A549 (cell line): Measurements from ENCODE around the gene DSCAM. TPM values are rescaled to one million over a fixed set of nuclear protein-coding genes. Genes with fewer than 3 reads are reported as not detected.

Experiments
- ATAC-seq, 2 experiments: fragments of 200-7000 bp in 1 of 2; fragments of >200 bp in 1 of 2; cut with Nextera tagmentation in 1 of 2; cut with Tn5 transposase in 1 of 2; 3 replicates each; pipeline versions ENCODE4 v1.8.0 to v1.9.1; 2018 to 2020; ENCODE audit warnings: mild to moderate bottlenecking in 1 of 2, moderate library complexity in 1 of 2
- CTCF ChIA-PET: fragments of 300-600 bp; sonication (Branson Sonifier 250); formaldehyde crosslinking; extraction: SDS; loops from one replicate; lab custom pipeline; 2021; ENCODE audit warnings: antibody characterized with exemption, inconsistent platforms; lab: Yijun Ruan, JAX
- POLR2A ChIA-PET: fragments of 350-600 bp; formaldehyde crosslinking; extraction: SDS; loops from one replicate; lab custom pipeline; 2021; ENCODE audit warnings: antibody characterized with exemption, inconsistent platforms; lab: Yijun Ruan, JAX
- DNase-seq, 2 experiments: peaks; one replicate each; pipeline versions ENCODE4 v3.0.0 to v3.0.0-alpha.2; 2011 to 2016; ENCODE audit warnings: low read depth in 1 of 2, low spot score in 1 of 2
- FAIRE-seq: peaks from 2 replicates; lab custom pipeline; 2011; peaks lifted over from hg19 to GRCh38; lab: Jason Lieb, UNC
- H3K27ac ChIP-seq, 2 experiments: fragments of >200 bp; sonication (Bioruptor Twin); formaldehyde crosslinking; 3 replicates each; pipeline ENCODE4 v1.5.1; 2016 to 2017
- H3K4me1 ChIP-seq: fragments of >200 bp; sonication (Bioruptor Twin); formaldehyde crosslinking; 3 replicates; pipeline ENCODE4 v1.6.1; 2016
- H3K4me2 ChIP-seq: fragments of >200 bp; sonication (Bioruptor Twin); formaldehyde crosslinking; 3 replicates; pipeline ENCODE4 v1.6.1; 2016
- H3K4me3 ChIP-seq: fragments of >200 bp; sonication (Bioruptor Twin); formaldehyde crosslinking; 3 replicates; pipeline ENCODE4 v1.5.1; 2016
- H3K9me3 ChIP-seq: fragments of >200 bp; sonication (Bioruptor Twin); formaldehyde crosslinking; 3 replicates; pipeline ENCODE4 v1.6.1; 2016
- BCL3 ChIP-seq: fragments of >200 bp; sonication (Bioruptor Twin); formaldehyde crosslinking; IDR thresholded peaks from 3 replicates; pipeline ENCODE4 v1.6.1; 2016
- BHLHE40 ChIP-seq: IDR thresholded peaks from 2 replicates; pipeline ENCODE4 v1.6.1; 2012; ENCODE audit warnings: low read depth, low read length, inconsistent platforms
- CBX2 ChIP-seq: fragments of 200-600 bp; sonication (generic); IDR thresholded peaks from 2 replicates; pipeline ENCODE4 v1.6.1; 2016; ENCODE audit warnings: low read depth, mild to moderate bottlenecking, borderline replicate concordance
- CEBPB ChIP-seq, 2 experiments: fragments of >200 bp in 1 of 2; sonication (Bioruptor Twin) in 1 of 2; formaldehyde crosslinking in 1 of 2; IDR thresholded peaks; 2 replicates each; pipeline ENCODE4 v1.6.1; 2012 to 2016
- CHD2 ChIP-seq: fragments of 150-350 bp; IDR thresholded peaks from 2 replicates; pipeline ENCODE4 v1.6.1; 2014; ENCODE audit warnings: low read length; ENCODE audit not compliant: partially characterized antibody
- CHD4 ChIP-seq: fragments of 200-600 bp; sonication (generic); IDR thresholded peaks from 2 replicates; pipeline ENCODE4 v1.6.1; 2016; ENCODE audit warnings: antibody characterized with exemption, mild to moderate bottlenecking, borderline replicate concordance
- EP300 ChIP-seq, 2 experiments: fragments of >200 bp; sonication (Bioruptor Twin); formaldehyde crosslinking; IDR thresholded peaks; 2 replicates in 1 of 2; 3 replicates in 1 of 2; pipeline ENCODE4 v1.6.1; 2016 to 2017
- ESRRA ChIP-seq: fragments of 150-350 bp; IDR thresholded peaks from 2 replicates; pipeline ENCODE4 v1.6.1; 2014; ENCODE audit warnings: mild to moderate bottlenecking, low read length, borderline replicate concordance
- FOSB ChIP-seq: fragments of 250-450 bp; sonication (Bioruptor Pico); IDR thresholded peaks from 2 replicates; pipeline ENCODE4 v1.5.0; 2020; ENCODE audit warnings: mild to moderate bottlenecking, moderate library complexity
- FOSL2 ChIP-seq, 2 experiments: fragments of 450-650 bp in 1 of 2; fragments of >200 bp in 1 of 2; sonication (Bioruptor Twin) in 1 of 2; formaldehyde crosslinking; IDR thresholded peaks; 2 replicates each; pipeline versions ENCODE4 v1.5.0 to v1.6.1; 2016 to 2020; ENCODE audit warnings: mild to moderate bottlenecking in 1 of 2, moderate library complexity in 1 of 2
- FOXS1 ChIP-seq: fragments of 250-450 bp; sonication (Bioruptor Pico); IDR thresholded peaks from 2 replicates; pipeline ENCODE4 v1.5.0; 2020; ENCODE audit warnings: mild to moderate bottlenecking, moderate library complexity
- HDAC2 ChIP-seq: fragments of 200-600 bp; sonication (generic); IDR thresholded peaks from 2 replicates; pipeline ENCODE4 v1.6.1; 2016
- HOXA7 ChIP-seq: fragments of 250-450 bp; sonication (Bioruptor Pico); IDR thresholded peaks from 2 replicates; pipeline ENCODE4 v1.5.0; 2020; ENCODE audit warnings: mild to moderate bottlenecking, moderate library complexity
- JUN ChIP-seq, 2 experiments: fragments of >200 bp; sonication (Bioruptor Twin); formaldehyde crosslinking; IDR thresholded peaks; 2 replicates in 1 of 2; 3 replicates in 1 of 2; pipeline ENCODE4 v1.6.1; 2016 to 2017
- JUNB ChIP-seq: fragments of >200 bp; sonication (Bioruptor Twin); formaldehyde crosslinking; IDR thresholded peaks from 2 replicates; pipeline ENCODE4 v1.6.1; 2016
- KDM5A ChIP-seq: fragments of 200-600 bp; sonication (generic); IDR thresholded peaks from 2 replicates; pipeline ENCODE4 v1.6.1; 2016; ENCODE audit warnings: antibody characterized with exemption, mild to moderate bottlenecking
- MAFK ChIP-seq: fragments of 450-650 bp; IDR thresholded peaks from 2 replicates; pipeline ENCODE4 v1.6.1; 2014; ENCODE audit not compliant: partially characterized antibody
- MAX ChIP-seq: IDR thresholded peaks from 2 replicates; pipeline ENCODE4 v1.6.1; 2012
- MYC ChIP-seq: IDR thresholded peaks from 2 replicates; pipeline ENCODE4 v1.6.1; 2012; ENCODE audit warnings: mild to moderate bottlenecking, inconsistent platforms, low read length, improper control_type of control experiment, borderline replicate concordance
- NR3C1 ChIP-seq: fragments of >200 bp; sonication (Bioruptor Twin); formaldehyde crosslinking; IDR thresholded peaks from 3 replicates; pipeline ENCODE4 v1.6.1; 2017
- PBX3 ChIP-seq: IDR thresholded peaks from 2 replicates; pipeline ENCODE4 v1.6.1; 2012
- RARB ChIP-seq: fragments of 250-450 bp; sonication (Bioruptor Pico); IDR thresholded peaks from 2 replicates; pipeline ENCODE4 v1.8.0; 2021; ENCODE audit warnings: mild to moderate bottlenecking, moderate library complexity
- RNF2 ChIP-seq: fragments of 200-600 bp; sonication (generic); IDR thresholded peaks from 2 replicates; pipeline ENCODE4 v1.6.1; 2016; ENCODE audit warnings: low read depth, mild to moderate bottlenecking, antibody characterized with exemption, moderate library complexity, borderline replicate concordance
- SREBF2 ChIP-seq: fragments of 450-650 bp; IDR thresholded peaks from 2 replicates; pipeline ENCODE4 v1.6.1; 2014; ENCODE audit warnings: mild to moderate bottlenecking, moderate library complexity
- TP53 ChIP-seq: fragments of 250-450 bp; sonication (Bioruptor Pico); IDR thresholded peaks from 2 replicates; pipeline ENCODE4 v1.5.0; 2021; ENCODE audit warnings: mild to moderate bottlenecking, moderate library complexity
- ZNF302 ChIP-seq: fragments of 250-450 bp; sonication (Bioruptor Pico); IDR thresholded peaks from 2 replicates; pipeline ENCODE4 v1.9.0; 2021; ENCODE audit warnings: inconsistent platforms, mild to moderate bottlenecking, moderate library complexity
- WGBS: methylation state at CpG from one replicate; pipeline ENCODE4 v1.1.6; 2017; ENCODE audit errors: missing lambda C conversion rate; 5-methylcytosine and 5-hydroxymethylcytosine counted together
- polyA plus RNA-seq, 4 experiments: library from polyadenylated mRNA; depleted of rRNA in 3 of 4; stranded (reverse); fragments of >200 nt; fragmentation: RNase III in 1 of 4; extraction: RNeasy Plus Mini Kit Qiagen cat#74134 plus additional on column Dnase treatment in 1 of 4; gene quantifications; 2 replicates in 3 of 4; 3 replicates in 1 of 4; pipeline ENCODE4 v1.2.3, GENCODE V29; 2011 to 2017
- TF ChIP-seq, protein P1 (sequence below): IDR thresholded peaks from 2 replicates; pipeline ENCODE4 v1.6.1; 2012; ENCODE audit warnings: low read depth, borderline replicate concordance
- TF ChIP-seq, protein P2 (sequence below): fragments of 250-450 bp; sonication (Bioruptor Pico); IDR thresholded peaks from 2 replicates; pipeline ENCODE4 v1.5.0; 2020; ENCODE audit warnings: low read depth, mild to moderate bottlenecking, moderate library complexity

The DSCAM gene
- polyA plus RNA-seq, 2 of the 4 experiments (the other 2 are of a cell fraction), result not detected

DNA sequence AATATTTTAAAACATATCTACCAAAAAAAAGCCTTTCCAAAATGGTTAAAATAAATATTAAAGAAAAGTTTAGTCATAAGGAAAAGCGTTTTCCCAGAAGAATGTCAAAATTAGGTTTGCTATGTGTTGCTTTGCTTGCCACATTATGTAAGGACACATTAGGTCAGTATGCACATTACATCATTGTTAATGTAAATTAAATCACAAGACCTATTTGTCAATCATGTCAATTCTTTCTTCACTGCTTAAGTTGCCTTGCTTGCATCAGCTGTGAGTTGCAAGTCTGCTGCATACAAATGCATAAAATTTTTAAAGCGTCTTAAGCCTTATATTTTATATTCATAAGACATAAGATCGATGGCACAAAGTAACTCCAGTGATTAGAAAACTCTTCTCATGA is 530.9 kb downstream of the DSCAM start:
- Histone ChIP-seq H3K4me1 (no peaks in the 10 kb centered on the region), H3K4me3 (no peak overlapping the region), H3K4me2 (no peak overlapping the region), H3K27ac (no peak overlapping the region), H3K9me3 (no peaks in the 10 kb centered on the region)
- CTCF ChIA-PET, result no interaction called here
- WGBS, result 2% methylated on average over 3 of the region's 3 CpGs
- no peak for FAIRE-seq
- no peak for DNase-seq
- no peak for TF ChIP-seq JUN (IDR thresholded peaks at IDR 0.05)
- no peak for TF ChIP-seq RARB (CRISPR knock-in tag)
- no peak for TF ChIP-seq ESRRA
- TF ChIP-seq KDM5A, result no peak
- no peak for TF ChIP-seq FOSB
- no peak for TF ChIP-seq HDAC2
- TF ChIP-seq ZNF302 (CRISPR knock-in tag), result no peak
- no peak for TF ChIP-seq CHD4
- no peak for TF ChIP-seq SREBF2
- no peak for TF ChIP-seq CBX2
- POLR2A ChIA-PET, result no interaction called here
- no peak for ATAC-seq

- FAIRE-seq, result no peak
- ChIA-PET CTCF (no interaction called here), POLR2A (no interaction called here)
- H3K9me3 ChIP-seq, result no peaks in the 10 kb centered on the region
- DNase-seq, result no peak
- H3K4me3 ChIP-seq, result no peak overlapping the region
- no peaks in the 10 kb centered on the region for H3K4me1 ChIP-seq
- H3K4me2 ChIP-seq, result no peak overlapping the region
- 0% methylated on average over 1 of the region's 1 CpG for WGBS
- ATAC-seq, result no peak
- H3K27ac ChIP-seq, result no peak overlapping the region
- TF ChIP-seq NR3C1 (no peak), MYC (no peak), CEBPB (IDR thresholded peaks at IDR 0.05) (no peak), TP53 (CRISPR knock-in tag) (no peak), HOXA7 (CRISPR knock-in tag) (no peak), BCL3 (no peak), JUNB (no peak), MAFK (no peak), SREBF2 (no peak), FOSL2 (IDR thresholded peaks at IDR 0.05) (no peak), FOSL2 (CRISPR knock-in tag; IDR thresholded peaks at IDR 0.05) (no peak), BHLHE40 (no peak), EP300 (IDR thresholded peaks at IDR 0.05) (no peak), HDAC2 (no peak), FOXS1 (no peak), CHD2 (no peak), RNF2 (no peak), MAX (no peak), PBX3 (no peak)
- TF ChIP-seq, protein P1, sequence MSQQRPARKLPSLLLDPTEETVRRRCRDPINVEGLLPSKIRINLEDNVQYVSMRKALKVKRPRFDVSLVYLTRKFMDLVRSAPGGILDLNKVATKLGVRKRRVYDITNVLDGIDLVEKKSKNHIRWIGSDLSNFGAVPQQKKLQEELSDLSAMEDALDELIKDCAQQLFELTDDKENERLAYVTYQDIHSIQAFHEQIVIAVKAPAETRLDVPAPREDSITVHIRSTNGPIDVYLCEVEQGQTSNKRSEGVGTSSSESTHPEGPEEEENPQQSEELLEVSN, result no peak
- TF ChIP-seq, protein P2, sequence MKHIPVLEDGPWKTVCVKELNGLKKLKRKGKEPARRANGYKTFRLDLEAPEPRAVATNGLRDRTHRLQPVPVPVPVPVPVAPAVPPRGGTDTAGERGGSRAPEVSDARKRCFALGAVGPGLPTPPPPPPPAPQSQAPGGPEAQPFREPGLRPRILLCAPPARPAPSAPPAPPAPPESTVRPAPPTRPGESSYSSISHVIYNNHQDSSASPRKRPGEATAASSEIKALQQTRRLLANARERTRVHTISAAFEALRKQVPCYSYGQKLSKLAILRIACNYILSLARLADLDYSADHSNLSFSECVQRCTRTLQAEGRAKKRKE (CRISPR knock-in tag), result no peak
Measured at GRCh38 chr21:40315626-40316025, 531.3 kb downstream of the DSCAM start.
